HUES6 (cell line): ENCODE data around the gene ETFA.

Source experiments
- H3K27ac ChIP-seq: 2 replicates; pipeline ENCODE4 v1.7.0; 2013; ENCODE audit warnings: low read depth, mild to moderate bottlenecking, low read length, inconsistent platforms
- H3K27me3 ChIP-seq: 2 replicates; pipeline ENCODE4 v1.6.1; 2013; ENCODE audit warnings: low read length; ENCODE audit not compliant: control insufficient read depth, insufficient read depth
- H3K36me3 ChIP-seq: 2 replicates; pipeline ENCODE4 v1.6.1; 2013; ENCODE audit warnings: low read length; ENCODE audit not compliant: control insufficient read depth, insufficient read depth
- H3K4me1 ChIP-seq: 2 replicates; pipeline ENCODE4 v1.6.1; 2013; ENCODE audit warnings: low read length; ENCODE audit not compliant: control insufficient read depth, insufficient read depth
- H3K4me3 ChIP-seq: 2 replicates; pipeline ENCODE4 v1.5.1; 2013; ENCODE audit warnings: low read depth, low read length
- H3K9ac ChIP-seq: one replicate; pipeline ENCODE4 v1.6.1; 2013; ENCODE audit warnings: mild to moderate bottlenecking, low read length
- H3K9me3 ChIP-seq: 2 replicates; pipeline ENCODE4 v1.6.1; 2013; ENCODE audit warnings: low read depth, low read length; ENCODE audit not compliant: control insufficient read depth, insufficient read depth

Gene ETFA

DNA sequence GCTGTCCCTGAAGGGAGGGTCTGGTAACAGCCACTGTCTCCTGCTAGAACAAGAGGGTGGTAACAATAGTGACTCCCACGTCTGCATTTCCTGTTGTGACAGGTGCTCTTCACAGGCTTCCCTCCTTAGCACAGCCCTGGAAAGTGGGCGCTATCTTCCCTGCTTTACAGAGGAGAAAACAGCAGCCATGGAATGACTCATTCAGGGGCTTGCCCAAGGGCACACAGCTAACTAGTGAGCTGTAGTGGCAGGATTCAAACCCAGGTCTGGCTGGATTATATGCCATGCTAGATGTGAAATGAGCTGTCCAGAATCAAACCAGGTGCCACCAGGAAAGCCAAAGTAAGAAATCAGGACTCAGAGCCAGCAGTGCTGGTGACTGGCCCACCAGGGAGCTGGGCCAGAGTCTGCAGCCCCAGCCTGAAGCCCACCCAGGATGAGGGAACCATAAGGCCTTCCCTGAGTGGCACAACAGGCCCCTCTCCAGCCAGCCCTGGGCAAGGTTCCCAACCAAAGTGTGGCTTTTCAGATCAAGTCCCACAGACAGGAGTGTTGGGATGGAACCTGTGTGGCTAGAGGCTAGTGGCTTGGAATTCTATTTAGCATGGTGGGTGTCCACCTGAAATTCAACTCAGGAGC lies 102.4 kb downstream of the ETFA start:
- no peak overlapping the region for H3K9ac ChIP-seq
- no peak overlapping the region for H3K4me3 ChIP-seq
- peaks cover 4% of the 10 kb centered on the region; the same call in 1 of the 2 replicates for H3K4me1 ChIP-seq
- peaks cover 10% of the 10 kb centered on the region; the same call in 1 of the 2 replicates for H3K36me3 ChIP-seq
- H3K9me3 ChIP-seq: no peaks in the 10 kb centered on the region
- H3K27ac ChIP-seq: no peak overlapping the region
- no peaks in the 10 kb centered on the region for H3K27me3 ChIP-seq

GRCh38 chr15:76208084-76208785 lies 103.0 kb downstream of the ETFA start:
- Histone ChIP-seq H3K27me3 (no peaks in the 10 kb centered on the region), H3K4me3 (no peak overlapping the region), H3K4me1 (peaks cover 4% of the 10 kb centered on the region; the same call in 1 of the 2 replicates), H3K36me3 (peaks cover 8% of the 10 kb centered on the region; the same call in 1 of the 2 replicates), H3K9ac (no peak overlapping the region), H3K27ac (no peak overlapping the region), H3K9me3 (no peaks in the 10 kb centered on the region)

- Histone ChIP-seq H3K27me3 (no peaks in the 10 kb centered on the region), H3K9me3 (no peaks in the 10 kb centered on the region), H3K9ac (no peak overlapping the region), H3K27ac (no peak overlapping the region), H3K4me1 (peaks cover 4% of the 10 kb centered on the region; the same call in 1 of the 2 replicates), H3K36me3 (peaks cover 6% of the 10 kb centered on the region; the same call in 1 of the 2 replicates), H3K4me3 (no peak overlapping the region)
Measured at GRCh38 chr15:76206325-76206976, 104.8 kb downstream of the ETFA start.

GRCh38 chr15:76204916-76205460 lies 106.3 kb downstream of the ETFA start:
- Histone ChIP-seq H3K9me3 (no peaks in the 10 kb centered on the region), H3K36me3 (no peaks in the 10 kb centered on the region), H3K9ac (no peak overlapping the region), H3K4me1 (peaks cover 15% of the 10 kb centered on the region), H3K27me3 (no peaks in the 10 kb centered on the region), H3K27ac (no peak overlapping the region), H3K4me3 (no peak overlapping the region)

DNA sequence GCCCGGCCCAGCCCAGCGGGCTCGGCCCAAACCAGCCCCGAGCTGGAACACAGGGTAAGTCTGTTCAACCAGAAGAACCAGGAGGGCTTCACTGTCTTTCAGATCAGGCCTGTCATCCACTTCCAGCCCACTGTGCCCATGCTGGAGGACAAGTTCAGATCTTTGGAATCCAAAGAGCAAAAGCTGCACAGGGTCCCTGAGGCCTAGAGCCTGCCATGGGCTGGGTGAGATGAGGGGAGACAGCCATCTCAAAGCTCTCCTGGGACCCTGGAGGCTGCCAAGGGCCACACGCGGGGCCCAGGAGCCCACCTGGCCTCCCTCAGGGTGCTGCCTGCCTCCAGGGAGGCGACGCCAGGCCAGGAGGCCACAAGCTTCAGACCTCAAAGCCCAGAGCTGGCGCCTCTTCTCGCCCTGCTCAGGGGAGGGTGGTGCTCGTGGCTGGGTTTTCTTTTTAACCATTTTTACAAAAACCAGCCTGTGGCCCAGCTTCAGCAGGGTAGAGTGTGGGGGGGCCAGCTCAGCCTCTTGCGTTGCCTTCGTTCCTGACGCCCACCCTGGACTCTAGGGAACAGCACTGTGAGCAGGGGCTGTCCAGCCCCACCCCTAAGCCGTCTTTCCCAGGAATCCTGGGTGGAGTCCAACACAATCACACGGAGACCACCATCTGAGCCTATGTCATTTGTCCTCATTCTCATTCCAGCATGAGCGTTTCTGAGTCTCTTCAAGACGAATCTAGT lies 107.0 kb downstream of the ETFA start:
- H3K9ac ChIP-seq: no peak overlapping the region

GRCh38 chr15:76203346-76204108 lies 107.7 kb downstream of the ETFA start:
- Histone ChIP-seq H3K4me1 (peaks cover 15% of the 10 kb centered on the region), H3K4me3 (no peak overlapping the region), H3K27ac (no peak overlapping the region), H3K9ac (no peak overlapping the region), H3K27me3 (no peaks in the 10 kb centered on the region), H3K36me3 (no peaks in the 10 kb centered on the region), H3K9me3 (no peaks in the 10 kb centered on the region)

More for the DNA sequence above, 107.0 kb downstream of the ETFA start:
- no peaks in the 10 kb centered on the region for H3K27me3 ChIP-seq
- no peak overlapping the region for H3K4me3 ChIP-seq
- no peaks in the 10 kb centered on the region for H3K36me3 ChIP-seq
- peaks cover 19% of the 10 kb centered on the region for H3K4me1 ChIP-seq
- no peak overlapping the region for H3K27ac ChIP-seq
- no peaks in the 10 kb centered on the region for H3K9me3 ChIP-seq

DNA sequence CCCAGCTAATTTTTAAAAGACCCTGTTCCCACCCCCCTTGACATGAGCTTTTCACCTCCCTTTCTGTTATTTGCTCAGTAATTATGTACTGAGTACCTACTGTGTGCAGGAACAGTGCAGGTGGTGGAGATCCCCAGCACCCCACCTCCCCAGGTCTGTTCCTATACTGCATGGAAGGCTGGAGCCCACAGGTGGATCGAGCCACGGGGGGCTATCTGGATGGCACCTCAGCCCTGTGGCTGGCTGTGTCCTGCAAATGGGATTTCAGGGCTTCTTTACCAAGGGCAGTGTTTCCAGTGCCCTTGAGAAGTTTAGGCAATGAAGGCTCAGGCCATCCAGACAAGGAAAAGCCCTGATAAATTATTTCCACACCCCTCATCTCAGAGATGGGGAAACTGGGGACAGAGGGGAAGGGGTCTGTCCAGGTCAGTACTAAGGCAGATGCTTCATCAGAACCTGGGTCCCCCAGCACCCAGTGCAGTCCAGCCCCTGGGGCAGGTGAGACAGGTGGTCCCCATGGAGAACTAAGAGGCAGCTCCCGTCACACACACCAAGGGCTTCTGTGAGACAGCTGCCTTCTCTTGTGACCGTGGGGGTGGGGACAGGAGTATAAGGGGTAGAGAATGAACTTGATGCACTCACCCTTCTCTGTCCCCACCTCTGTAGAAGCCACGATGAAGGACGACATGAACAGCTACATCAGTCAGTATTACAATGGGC lies 109.6 kb downstream of the ETFA start:
- H3K4me1 ChIP-seq: peaks cover 20% of the 10 kb centered on the region
- no peak overlapping the region for H3K9ac ChIP-seq
- H3K9me3 ChIP-seq: no peaks in the 10 kb centered on the region
- no peaks in the 10 kb centered on the region for H3K27me3 ChIP-seq
- H3K36me3 ChIP-seq: no peaks in the 10 kb centered on the region
- no peak overlapping the region for H3K27ac ChIP-seq
- H3K4me3 ChIP-seq: no peak overlapping the region

GRCh38 chr15:76200641-76201105 lies 110.6 kb downstream of the ETFA start:
- no peak overlapping the region for H3K9ac ChIP-seq
- no peak overlapping the region for H3K4me3 ChIP-seq
- no peaks in the 10 kb centered on the region for H3K9me3 ChIP-seq
- H3K27me3 ChIP-seq: no peaks in the 10 kb centered on the region
- no peak overlapping the region for H3K27ac ChIP-seq
- peaks cover 31% of the 10 kb centered on the region for H3K4me1 ChIP-seq
- no peaks in the 10 kb centered on the region for H3K36me3 ChIP-seq

GRCh38 chr15:76200083-76200465 lies 111.2 kb downstream of the ETFA start:
- no peak overlapping the region for H3K27ac ChIP-seq
- no peak overlapping the region for H3K4me3 ChIP-seq
- H3K9ac ChIP-seq: no peak overlapping the region
- H3K27me3 ChIP-seq: no peaks in the 10 kb centered on the region
- H3K9me3 ChIP-seq: no peaks in the 10 kb centered on the region
- peaks cover 32% of the 10 kb centered on the region for H3K4me1 ChIP-seq
- no peaks in the 10 kb centered on the region for H3K36me3 ChIP-seq
